ENCODE data around the gene COL16A1.

- TF ChIP-seq CTCF (IDR thresholded peaks at IDR 0.05) = no peak
- no peak for TF ChIP-seq POLR2AphosphoS5 (IDR thresholded peaks at IDR 0.05)
- TF ChIP-seq EP300 (IDR thresholded peaks at IDR 0.05) = no peak
These were observed 7.6 kb downstream of the COL16A1 start for GRCh38 chr1:31696242-31696641.
